K562 (cell line): ENCODE results near the gene BTBD17. TPM values are rescaled to one million over a fixed set of nuclear protein-coding genes. Genes with fewer than 3 reads are reported as not detected.

Experiments used
- ATAC-seq: fragments of 200-7000 bp; cut with Tn5 transposase; 3 replicates; pipeline ENCODE4 v1.9.1; 2020; ENCODE audit warnings: moderate library complexity
- BruUV-seq: library from RNA; stranded (reverse); fragments of 400-500 nt; replicated peaks from 2 replicates; lab custom pipeline; 2021; lab: Mats Ljungman, UMichigan
- CTCF ChIA-PET: fragments of 300-600 bp; formaldehyde crosslinking; extraction: SDS; loops from one replicate; lab custom pipeline; 2021; ENCODE audit warnings: low intra/inter-chr PET ratio; lab: Yijun Ruan, JAX
- POLR2A ChIA-PET: fragments of 300-600, 350-650 bp; sonication (Branson Sonifier 250); formaldehyde crosslinking; extraction: SDS; loops from one replicate; lab custom pipeline; 2021; ENCODE audit warnings: antibody characterized with exemption, inconsistent platforms; lab: Yijun Ruan, JAX
- DNase-seq, 4 experiments: peaks; one replicate each; pipeline versions ENCODE4 v3.0.0 to v3.0.0-alpha.2; 2011 to 2018; ENCODE audit warnings: low spot score in 3 of 4, mixed read lengths in 3 of 4; ENCODE audit errors: extremely low read depth in 1 of 4
- FAIRE-seq: peaks from 2 replicates; lab custom pipeline; 2011; peaks lifted over from hg19 to GRCh38; lab: Jason Lieb, UNC
- H2AFZ ChIP-seq: 2 replicates; pipeline ENCODE4 v1.6.0; 2011; ENCODE audit warnings: low read depth, low read length, control low read depth, inconsistent platforms
- H3K27ac ChIP-seq: fragments of 200-600 bp; 3 replicates; pipeline ENCODE4 v1.8.0; 2011; ENCODE audit warnings: low read depth, mild to moderate bottlenecking, control low read depth, inconsistent platforms, low read length, moderate library complexity, mixed read lengths; ENCODE audit errors: extremely low read depth
- H3K27me3 ChIP-seq, 2 experiments: fragments of 300-600 bp in 1 of 2; 2 replicates in 1 of 2; 3 replicates in 1 of 2; pipeline versions ENCODE4 v1.6.0 to v1.8.0; 2011; ENCODE audit warnings: inconsistent platforms in 2 of 2, low read length in 2 of 2, mild to moderate bottlenecking in 1 of 2, mixed read lengths in 1 of 2, moderate library complexity in 1 of 2; ENCODE audit not compliant: control insufficient read depth in 2 of 2, insufficient read depth in 2 of 2
- H3K36me3 ChIP-seq: fragments of 300-600 bp; 3 replicates; pipeline ENCODE4 v1.8.0; 2011; ENCODE audit warnings: mild to moderate bottlenecking, low read length, inconsistent platforms; ENCODE audit not compliant: control insufficient read depth, insufficient read depth
- H3K4me1 ChIP-seq, 2 experiments: fragments of 200-600 bp in 1 of 2; replicated peaks in 1 of 2; 2 replicates in 1 of 2; 3 replicates in 1 of 2; pipeline versions ENCODE4 v1.5.1 to v1.8.0; 2011; ENCODE audit warnings: inconsistent platforms in 2 of 2, low read length in 2 of 2, mild to moderate bottlenecking in 1 of 2, mixed read lengths in 1 of 2, moderate library complexity in 1 of 2; ENCODE audit not compliant: control insufficient read depth in 2 of 2, insufficient read depth in 2 of 2
- H3K4me2 ChIP-seq: 2 replicates; pipeline ENCODE4 v1.6.1; 2011; ENCODE audit warnings: low read length, control low read depth, inconsistent platforms, mixed read lengths; ENCODE audit not compliant: insufficient read depth
- H3K4me3 ChIP-seq: fragments of 200-600 bp; sonication (generic), shearing (Covaris generic); 2 replicates; pipeline ENCODE4 v1.5.1; 2016; ENCODE audit warnings: control low read depth, inconsistent platforms
- H3K79me2 ChIP-seq: fragments of 200-600 bp; 3 replicates; pipeline ENCODE4 v1.8.0; 2011; ENCODE audit warnings: low read length, inconsistent platforms; ENCODE audit not compliant: control insufficient read depth, insufficient read depth
- H3K9ac ChIP-seq, 2 experiments: 2 replicates each; pipeline versions ENCODE4 v1.6.0 to v1.6.1; 2011; ENCODE audit warnings: low read depth in 2 of 2, low read length in 2 of 2, control low read depth in 1 of 2, inconsistent platforms in 1 of 2, mild to moderate bottlenecking in 1 of 2, mixed read lengths in 1 of 2; ENCODE audit not compliant: insufficient read depth in 1 of 2
- H3K9me1 ChIP-seq: one replicate; pipeline ENCODE4 v1.6.0; 2011; ENCODE audit warnings: inconsistent platforms, mild to moderate bottlenecking, low read length, moderate library complexity; ENCODE audit not compliant: control insufficient read depth, insufficient read depth
- H3K9me3 ChIP-seq: replicated peaks from 2 replicates; pipeline ENCODE4 v1.5.1; 2011; ENCODE audit warnings: low read depth, low read length, inconsistent platforms; ENCODE audit not compliant: control insufficient read depth, insufficient read depth
- H4K20me1 ChIP-seq: replicated peaks from 2 replicates; pipeline ENCODE4 v1.6.1; 2011; ENCODE audit warnings: low read length, inconsistent platforms, mixed read lengths; ENCODE audit not compliant: control insufficient read depth, insufficient read depth
- FOXK2 ChIP-seq, 2 experiments: fragments of 450-650 bp; IDR thresholded peaks in 1 of 2; conservative IDR thresholded peaks in 1 of 2; 2 replicates each; pipeline ENCODE4 v1.6.1; 2016; ENCODE audit warnings: low read depth in 2 of 2, mild to moderate bottlenecking in 1 of 2
- ZNF79 ChIP-seq: fragments of 250-450 bp; sonication (Bioruptor Pico); IDR thresholded peaks from 2 replicates; pipeline ENCODE4 v1.4.0; 2020; ENCODE audit warnings: low read depth, mild to moderate bottlenecking, moderate library complexity
- WGBS: fragments of 100-300 bp; shearing (Covaris generic); methylation state at CpG from one replicate; pipeline ENCODE4 v1.1.6; 2016; ENCODE audit warnings: low coverage, mixed read lengths; ENCODE audit not compliant: insufficient coverage; ENCODE audit errors: missing lambda C conversion rate; 5-methylcytosine and 5-hydroxymethylcytosine counted together
- in situ Hi-C: fragments of 300-500 bp; cut with MboI; formaldehyde crosslinking; loops from 4 replicates; pipeline ENCODE4 v1.15.0; 2018; ENCODE audit warnings: inconsistent platforms, mixed read lengths
- intact Hi-C: fragments of 100-400 bp; cut with micrococcal nuclease; formaldehyde crosslinking; loops from 2 replicates; pipeline ENCODE4 v1.14.2; 2022
- polyA plus RNA-seq, 8 experiments: library from polyadenylated mRNA; depleted of rRNA in 4 of 8; stranded (reverse) in 5 of 8; unstranded in 3 of 8; fragments of >200 nt; fragmentation: Nextera tagmentation in 2 of 8; fragmentation: Illumina TruSeq in 1 of 8; extraction: Ambion mirVana in 2 of 8; extraction: Trizol in 1 of 8; gene quantifications; 2 replicates each; pipeline versions ENCODE4 v1.2.1 to v1.2.3, GENCODE V29; 2011 to 2014; ENCODE audit warnings: inconsistent platforms in 1 of 8, missing spikeins in 1 of 8
- total RNA-seq, 7 experiments: library from RNA; depleted of rRNA in 6 of 7; stranded (reverse); fragments of >200 nt in 6 of 7; fragmentation: Illumina TruSeq in 2 of 7; extraction: Trizol in 2 of 7; gene quantifications; 2 replicates each; pipeline versions ENCODE4 v1.2.1 to v1.2.3, GENCODE V29; 2011 to 2021; ENCODE audit warnings: low replicate concordance in 1 of 7
- TF ChIP-seq, protein P1 (sequence below): sonication (generic); formaldehyde crosslinking; IDR thresholded peaks from 2 replicates; pipeline ENCODE4 v1.8.0; 2022; ENCODE audit warnings: mild to moderate bottlenecking, missing genetic modification reagents

BTBD17 gene
- total and polyA plus RNA-seq, 9 of the 15 experiments (the other 6 are each of a cell fraction or from before 2014, with no cell fraction given): not detected

- BruUV-seq: no TSS peak
- no peak overlapping the region for H3K4me3 ChIP-seq
- H3K4me1 ChIP-seq: no peaks in the 10 kb centered on the region
- POLR2A ChIA-PET: interaction anchor here (0.6 kb wide), 1 partner anchor 35 kb away, joined by 3 read pairs; no protein-coding TSS in a partner anchor
- H3K36me3 ChIP-seq: no peaks in the 10 kb centered on the region
- FAIRE-seq: no peak
- H3K4me2 ChIP-seq: no peak overlapping the region
- no peaks in the 10 kb centered on the region for H4K20me1 ChIP-seq
- no peak overlapping the region for H3K9ac ChIP-seq
- no peaks in the 10 kb centered on the region for H3K9me1 ChIP-seq
- 5% methylated on average over 4 of the region's 5 CpGs for WGBS
- peaks cover 13 to 38% of the 10 kb centered on the region in 2 experiments; a peak in 3 of 5 replicates for H3K27me3 ChIP-seq
- no peak for TF ChIP-seq FOXK2 (conservative IDR thresholded peaks at IDR 0.05 in 1 of 2, IDR thresholded peaks at IDR 0.05 in 1 of 2; ENCODE audit: low read depth in 2 of 2)
- no peak for TF ChIP-seq ZNF79
- TF ChIP-seq, protein P1, sequence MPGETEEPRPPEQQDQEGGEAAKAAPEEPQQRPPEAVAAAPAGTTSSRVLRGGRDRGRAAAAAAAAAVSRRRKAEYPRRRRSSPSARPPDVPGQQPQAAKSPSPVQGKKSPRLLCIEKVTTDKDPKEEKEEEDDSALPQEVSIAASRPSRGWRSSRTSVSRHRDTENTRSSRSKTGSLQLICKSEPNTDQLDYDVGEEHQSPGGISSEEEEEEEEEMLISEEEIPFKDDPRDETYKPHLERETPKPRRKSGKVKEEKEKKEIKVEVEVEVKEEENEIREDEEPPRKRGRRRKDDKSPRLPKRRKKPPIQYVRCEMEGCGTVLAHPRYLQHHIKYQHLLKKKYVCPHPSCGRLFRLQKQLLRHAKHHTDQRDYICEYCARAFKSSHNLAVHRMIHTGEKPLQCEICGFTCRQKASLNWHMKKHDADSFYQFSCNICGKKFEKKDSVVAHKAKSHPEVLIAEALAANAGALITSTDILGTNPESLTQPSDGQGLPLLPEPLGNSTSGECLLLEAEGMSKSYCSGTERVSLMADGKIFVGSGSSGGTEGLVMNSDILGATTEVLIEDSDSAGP (CRISPR knock-in tag): no peak
- no peak for DNase-seq
- intact Hi-C loops: no loop called here
- no peaks in the 10 kb centered on the region for H3K79me2 ChIP-seq
- no peak overlapping the region for H3K27ac ChIP-seq
- H2AFZ ChIP-seq: no peak overlapping the region
- H3K9me3 ChIP-seq: no peaks in the 10 kb centered on the region
- 0 out of 3 replicates have a peak, but pooled peaks have one; percentile 31 for ATAC-seq
- in situ Hi-C loops: no loop called here
- CTCF ChIA-PET: interaction anchor here (1.7 kb wide), 1 partner anchor 51 kb away, joined by 12 read pairs; no protein-coding TSS in a partner anchor
These were observed 45.7 kb upstream of the BTBD17 start for GRCh38 chr17:74407384-74407783.
